Lower leg skin (tissue), 4 donors: Measurements from ENCODE around the gene MCTP2. TPM values are rescaled to one million over a fixed set of nuclear protein-coding genes. Genes with fewer than 3 reads are reported as not detected.
"Not testable (repeated sequence)": the region's sequence is repeated elsewhere in the genome, so short reads cannot be mapped to it uniquely, and the experiment has no call there.

ENCODE experiments used
- DNase-seq, 2 donors: peaks; one replicate each; pipeline ENCODE4 v3.0.0-alpha.2; 2019; ENCODE audit warnings: low spot score in 2 of 2
- H3K4me3 ChIP-seq: fragments of 200-600 bp; sonication (generic); 2 replicates; pipeline ENCODE4 v1.5.1; 2017; ENCODE audit warnings: mild to moderate bottlenecking, low read depth; ENCODE audit not compliant: poor library complexity, severe bottlenecking
- CTCF ChIP-seq, 3 donors: fragments of 450-650 bp; IDR thresholded peaks; one replicate each; pipeline ENCODE4 v1.5.1; 2016; ENCODE audit warnings: antibody characterized with exemption in 3 of 3, mild to moderate bottlenecking in 3 of 3, moderate library complexity in 2 of 3
- POLR2A ChIP-seq, 2 donors: fragments of 450-650 bp; IDR thresholded peaks; one replicate each; pipeline ENCODE4 v1.6.1; 2016 to 2017; ENCODE audit warnings: antibody characterized with exemption in 2 of 2, mild to moderate bottlenecking in 1 of 2, moderate library complexity in 1 of 2
- WGBS, 2 donors: methylation state at CpG; one replicate each; pipeline ENCODE4 v1.1.5; 2018; 5-methylcytosine and 5-hydroxymethylcytosine counted together
- intact Hi-C: fragments of 100-400 bp; cut with DNase I; formaldehyde crosslinking; loops from one replicate; pipeline ENCODE4 v1.15.0; 2023; ENCODE audit warnings: low total_unique reads
- total RNA-seq, 4 donors: library from RNA; depleted of rRNA; stranded (reverse); fragments of >200 nt; gene quantifications; one replicate each; pipeline ENCODE4 v1.1.0, GENCODE V29; 2016

Gene MCTP2
- total RNA-seq, 4 donors from 2014 or later = 18.9 to 24.1 (median 20.4) TPM

- H3K4me3 ChIP-seq = no peak overlapping the region
- TF ChIP-seq CTCF (IDR thresholded peaks at IDR 0.05) = no peak
- no peak for TF ChIP-seq POLR2A (IDR thresholded peaks at IDR 0.05)
- DNase-seq = no peak
- intact Hi-C loops = no loop called here
- WGBS, 2 donors = 84 to 88% methylated on average over 8 of the region's 8 CpGs
These were observed 6.5 kb downstream of the MCTP2 start for GRCh38 chr15:94237903-94238302.

GRCh38 chr15:94238539-94239118, 7.3 kb downstream of the MCTP2 start:
- no peak for TF ChIP-seq CTCF (IDR thresholded peaks at IDR 0.05)
- no peak for TF ChIP-seq POLR2A (IDR thresholded peaks at IDR 0.05)
- 54 to 69% methylated on average over 4 of the region's 4 CpGs for WGBS, 2 donors
- H3K4me3 ChIP-seq = no peak overlapping the region
- DNase-seq = no peak
- intact Hi-C loops = no loop called here

DNA sequence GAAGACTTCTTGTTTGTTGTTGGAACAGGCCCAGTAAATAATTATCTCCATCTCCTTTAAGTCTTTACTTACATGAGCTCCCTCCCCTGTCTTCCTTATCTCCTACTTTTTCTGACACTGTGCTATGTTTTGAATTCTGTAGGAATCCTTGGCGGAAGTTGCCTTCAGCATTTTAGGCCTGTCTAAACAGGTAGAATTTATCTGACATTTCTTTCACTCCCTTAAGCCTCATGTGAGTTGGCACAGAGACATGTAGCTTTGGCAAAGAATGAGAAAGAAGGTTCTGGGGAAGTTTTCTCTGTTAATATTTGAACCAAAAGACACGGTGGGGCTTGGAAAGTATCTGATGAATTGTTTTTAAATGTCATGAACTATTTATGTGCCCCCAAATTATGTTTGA, 8.1 kb downstream of the MCTP2 start:
- intact Hi-C loops = no loop called here
- TF ChIP-seq CTCF (IDR thresholded peaks at IDR 0.05) (no peak), POLR2A (IDR thresholded peaks at IDR 0.05) (no peak)
- WGBS, 2 donors = 29 to 30% methylated on average over 2 of the region's 2 CpGs
- H3K4me3 ChIP-seq = no peak overlapping the region
- DNase-seq = no peak

GRCh38 chr15:94240480-94240879, 9.1 kb downstream of the MCTP2 start:
- no peak for TF ChIP-seq POLR2A (IDR thresholded peaks at IDR 0.05)
- no peak for TF ChIP-seq CTCF (IDR thresholded peaks at IDR 0.05)
- no peak for DNase-seq
- H3K4me3 ChIP-seq = no peak overlapping the region
- WGBS, 2 donors = 45 to 48% methylated on average over 2 of the region's 2 CpGs
- intact Hi-C loops = no loop called here

GRCh38 chr15:94242257-94242656, 10.9 kb downstream of the MCTP2 start:
- intact Hi-C loops = no loop called here
- no peak for DNase-seq
- H3K4me3 ChIP-seq = no peak overlapping the region
- no peak for TF ChIP-seq CTCF (IDR thresholded peaks at IDR 0.05)
- no peak for TF ChIP-seq POLR2A (IDR thresholded peaks at IDR 0.05)
- WGBS, 2 donors = 86 to 87% methylated on average over 2 of the region's 2 CpGs

DNA sequence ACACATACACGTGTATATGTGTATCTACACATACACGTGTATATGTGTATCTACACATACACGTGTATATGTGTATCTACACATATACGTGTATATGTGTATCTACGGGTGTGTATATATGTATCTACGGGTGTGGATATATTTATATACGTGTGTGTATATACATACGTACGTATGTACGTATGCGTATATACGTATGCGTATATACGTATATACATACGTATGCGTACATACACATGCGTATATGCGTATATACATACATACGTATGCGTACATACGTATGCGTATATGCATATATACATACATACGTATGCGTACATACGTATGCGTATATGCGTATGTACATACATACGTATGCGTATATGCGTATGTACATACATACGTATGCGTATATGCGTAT, 11.6 kb downstream of the MCTP2 start:
- DNase-seq, intact Hi-C loops, H3K4me3 ChIP-seq: not testable (repeated sequence)
- 93 to 94% methylated on average over 33 of the region's 33 CpGs for WGBS, 2 donors
